H1 (cell line): ENCODE data around the gene MTIF2.

Experiments
- EZH2 ChIP-seq: fragments of 200-600 bp; sonication (generic); IDR thresholded peaks from 2 replicates; pipeline ENCODE4 v1.7.1; 2012; ENCODE audit warnings: low read depth, mild to moderate bottlenecking, moderate library complexity, low read length, inconsistent platforms; ENCODE audit not compliant: severe bottlenecking
- KDM5A ChIP-seq: fragments of 200-600 bp; IDR thresholded peaks from 2 replicates; pipeline ENCODE4 v1.7.1; 2012; ENCODE audit warnings: mild to moderate bottlenecking, low read length, inconsistent platforms, mixed read lengths
- RXRA ChIP-seq: IDR thresholded peaks from 2 replicates; pipeline ENCODE4 v1.6.1; 2011; ENCODE audit warnings: low read depth, mild to moderate bottlenecking, low read length, moderate library complexity; ENCODE audit not compliant: insufficient read depth
- TAF1 ChIP-seq: IDR thresholded peaks from 2 replicates; pipeline ENCODE4 v1.6.1; 2011; ENCODE audit warnings: mild to moderate bottlenecking, low read depth, low read length
- TF ChIP-seq, protein P1 (sequence below), 3 experiments: IDR thresholded peaks; 1 replicate in 2 of 3; 2 replicates in 1 of 3; pipeline versions ENCODE4 v1.5.1 to v1.6.1; 2011; ENCODE audit warnings: low read length in 3 of 3, mild to moderate bottlenecking in 3 of 3, inconsistent platforms in 2 of 3, low read depth in 1 of 3, moderate library complexity in 1 of 3; ENCODE audit not compliant: insufficient read depth in 1 of 3; ENCODE audit errors: control extremely low read depth in 1 of 3
- TF ChIP-seq, protein P2 (sequence below): IDR thresholded peaks from 2 replicates; pipeline ENCODE4 v1.6.1; 2012; ENCODE audit warnings: inconsistent platforms

DNA sequence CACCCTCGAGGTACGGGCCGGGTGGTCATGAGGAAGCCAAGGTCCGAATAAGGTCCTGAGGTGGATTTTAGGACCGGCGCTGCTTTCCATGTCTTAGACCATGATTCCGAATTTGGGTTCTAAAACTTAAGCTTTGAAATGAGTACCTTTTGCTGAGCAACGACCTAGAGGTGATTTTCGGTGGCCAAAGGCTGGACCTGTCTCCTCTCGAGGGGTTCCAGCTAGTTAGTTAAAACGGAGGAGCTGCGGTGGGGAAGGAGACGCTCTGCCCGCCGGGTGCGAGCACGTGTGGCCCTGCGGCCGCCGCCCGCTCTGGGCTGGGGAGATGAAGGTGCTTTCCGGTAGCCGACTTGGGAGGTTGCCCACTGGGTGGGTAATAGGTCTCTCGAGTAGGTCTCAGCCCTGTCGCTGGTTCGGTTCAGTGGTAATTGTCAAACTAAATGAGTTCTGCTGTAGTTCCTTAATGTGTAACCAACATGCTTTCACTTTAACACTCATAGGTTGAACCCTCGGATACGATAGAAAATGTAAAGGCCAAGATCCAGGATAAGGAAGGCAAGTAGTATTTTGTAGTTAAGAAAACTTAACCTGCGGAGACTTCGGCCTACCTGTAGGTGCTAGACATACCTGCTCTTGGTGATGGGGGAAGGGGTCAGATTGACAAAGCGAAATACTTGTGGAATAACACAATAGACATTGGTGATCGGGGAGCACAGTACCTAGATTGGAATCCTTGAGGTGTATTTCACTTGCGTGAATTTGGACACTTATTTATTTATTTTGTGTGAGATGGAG, 36.0 kb downstream of the MTIF2 start:
- TF ChIP-seq TAF1 (no peak), EZH2 (no peak), RXRA (no peak), KDM5A (no peak)
- TF ChIP-seq, protein P1, sequence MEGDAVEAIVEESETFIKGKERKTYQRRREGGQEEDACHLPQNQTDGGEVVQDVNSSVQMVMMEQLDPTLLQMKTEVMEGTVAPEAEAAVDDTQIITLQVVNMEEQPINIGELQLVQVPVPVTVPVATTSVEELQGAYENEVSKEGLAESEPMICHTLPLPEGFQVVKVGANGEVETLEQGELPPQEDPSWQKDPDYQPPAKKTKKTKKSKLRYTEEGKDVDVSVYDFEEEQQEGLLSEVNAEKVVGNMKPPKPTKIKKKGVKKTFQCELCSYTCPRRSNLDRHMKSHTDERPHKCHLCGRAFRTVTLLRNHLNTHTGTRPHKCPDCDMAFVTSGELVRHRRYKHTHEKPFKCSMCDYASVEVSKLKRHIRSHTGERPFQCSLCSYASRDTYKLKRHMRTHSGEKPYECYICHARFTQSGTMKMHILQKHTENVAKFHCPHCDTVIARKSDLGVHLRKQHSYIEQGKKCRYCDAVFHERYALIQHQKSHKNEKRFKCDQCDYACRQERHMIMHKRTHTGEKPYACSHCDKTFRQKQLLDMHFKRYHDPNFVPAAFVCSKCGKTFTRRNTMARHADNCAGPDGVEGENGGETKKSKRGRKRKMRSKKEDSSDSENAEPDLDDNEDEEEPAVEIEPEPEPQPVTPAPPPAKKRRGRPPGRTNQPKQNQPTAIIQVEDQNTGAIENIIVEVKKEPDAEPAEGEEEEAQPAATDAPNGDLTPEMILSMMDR (IDR thresholded peaks at IDR 0.05; ENCODE audit: control extremely low read depth in 1 of 3, insufficient read depth in 1 of 3, low read depth in 1 of 3, low read length in 3 of 3), result no peak
- TF ChIP-seq, protein P2, sequence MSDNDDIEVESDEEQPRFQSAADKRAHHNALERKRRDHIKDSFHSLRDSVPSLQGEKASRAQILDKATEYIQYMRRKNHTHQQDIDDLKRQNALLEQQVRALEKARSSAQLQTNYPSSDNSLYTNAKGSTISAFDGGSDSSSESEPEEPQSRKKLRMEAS, result peak; percentile 14; the same call in 1 of the 2 replicates
